GM12878 (cell line): ENCODE results near the gene PRKCB. TPM values are rescaled to one million over a fixed set of nuclear protein-coding genes. Genes with fewer than 3 reads are reported as not detected.

Experiments used
- ATAC-seq: fragments of 200-7000 bp; cut with Tn5 transposase; 3 replicates; pipeline ENCODE4 v1.9.1; 2020; ENCODE audit warnings: mild to moderate bottlenecking, moderate library complexity
- BruUV-seq: library from RNA; stranded (reverse); fragments of 400-500 nt; replicated peaks from 2 replicates; lab custom pipeline; 2021; lab: Mats Ljungman, UMichigan
- CTCF ChIA-PET: fragments of 300-600 bp; sonication (Branson Sonifier 250); formaldehyde crosslinking; extraction: SDS; loops from one replicate; lab custom pipeline; 2021; ENCODE audit warnings: inconsistent platforms; lab: Yijun Ruan, JAX
- POLR2A ChIA-PET: fragments of 350-600 bp; formaldehyde crosslinking; extraction: SDS; loops from one replicate; lab custom pipeline; 2021; ENCODE audit warnings: inconsistent platforms; lab: Charles Lee
- RAD21 ChIA-PET: fragments of 300-600 bp; sonication (Branson Sonifier 250); formaldehyde crosslinking; loops from one replicate; lab custom pipeline; 2023; ENCODE audit warnings: antibody characterized with exemption; ENCODE audit not compliant: unreplicated experiment; lab: Charles Lee
- SMC1A ChIA-PET: fragments of 300-600 bp; sonication (Branson Sonifier 250); formaldehyde crosslinking; loops from one replicate; lab custom pipeline; 2023; ENCODE audit not compliant: unreplicated experiment, uncharacterized antibody; lab: Charles Lee
- DNase-seq: peaks from one replicate; pipeline ENCODE4 v3.0.0-alpha.2; 2011; ENCODE audit warnings: low read depth, low spot score
- FAIRE-seq: peaks from 3 replicates; lab custom pipeline; 2011; peaks lifted over from hg19 to GRCh38; lab: Jason Lieb, UNC
- H2AFZ ChIP-seq: 2 replicates; pipeline ENCODE4 v1.6.0; 2011; ENCODE audit warnings: low read depth, low read length, control low read depth; ENCODE audit not compliant: control insufficient read depth
- H3K27ac ChIP-seq: 2 replicates; pipeline ENCODE4 v1.5.1; 2011; ENCODE audit warnings: control low read depth; ENCODE audit not compliant: control insufficient read depth, insufficient read depth
- H3K27me3 ChIP-seq, 2 experiments: replicated peaks in 1 of 2; 2 replicates each; pipeline versions ENCODE4 v1.6.0 to v1.6.1; 2011; ENCODE audit warnings: low read length in 1 of 2; ENCODE audit not compliant: control insufficient read depth in 2 of 2, insufficient read depth in 2 of 2
- H3K36me3 ChIP-seq, 2 experiments: 2 replicates each; pipeline ENCODE4 v1.5.1; 2011; ENCODE audit warnings: low read length in 1 of 2; ENCODE audit not compliant: control insufficient read depth in 2 of 2, insufficient read depth in 2 of 2
- H3K4me1 ChIP-seq: 2 replicates; pipeline ENCODE4 v1.6.1; 2011; ENCODE audit warnings: mild to moderate bottlenecking, low read length, moderate library complexity, mixed read lengths; ENCODE audit not compliant: control insufficient read depth, insufficient read depth
- H3K4me2 ChIP-seq: 2 replicates; pipeline ENCODE4 v1.6.0; 2011; ENCODE audit warnings: control low read depth; ENCODE audit not compliant: control insufficient read depth, insufficient read depth
- H3K4me3 ChIP-seq: fragments of 200-600 bp; sonication (generic); 2 replicates; pipeline ENCODE4 v1.5.1; 2016
- H3K79me2 ChIP-seq: 2 replicates; pipeline ENCODE4 v1.6.0; 2011; ENCODE audit warnings: low read length; ENCODE audit not compliant: control insufficient read depth, insufficient read depth
- H3K9ac ChIP-seq: 2 replicates; pipeline ENCODE4 v1.8.0; 2011; ENCODE audit warnings: low read length, control low read depth, mixed read lengths; ENCODE audit not compliant: control insufficient read depth, insufficient read depth
- H3K9me3 ChIP-seq: replicated peaks from 3 replicates; pipeline ENCODE4 v1.5.1; 2011; ENCODE audit warnings: mild to moderate bottlenecking, low read length; ENCODE audit not compliant: control insufficient read depth, insufficient read depth
- H4K20me1 ChIP-seq: 2 replicates; pipeline ENCODE4 v1.6.0; 2011; ENCODE audit not compliant: control insufficient read depth, insufficient read depth
- JUNB ChIP-seq: IDR thresholded peaks from 2 replicates; pipeline ENCODE4 v1.6.1; 2016; ENCODE audit warnings: antibody characterized with exemption, mild to moderate bottlenecking
- JUND ChIP-seq: IDR thresholded peaks from 2 replicates; pipeline ENCODE4 v1.6.1; 2012; ENCODE audit warnings: low read depth, mild to moderate bottlenecking, low read length, improper control_type of control experiment, moderate library complexity
- SP1 ChIP-seq: IDR thresholded peaks from one replicate; pipeline ENCODE4 v1.6.1; 2011; ENCODE audit warnings: low read depth, low read length
- SUZ12 ChIP-seq: fragments of 200-600 bp; sonication (generic); IDR thresholded peaks from one replicate; pipeline ENCODE4 v1.6.1; 2018; ENCODE audit warnings: antibody characterized with exemption, mild to moderate bottlenecking; ENCODE audit not compliant: unreplicated experiment
- TARDBP ChIP-seq: IDR thresholded peaks from 2 replicates; pipeline ENCODE4 v1.6.1; 2016; ENCODE audit warnings: borderline replicate concordance
- TCF7 ChIP-seq: IDR thresholded peaks from 2 replicates; pipeline ENCODE4 v1.6.1; 2014; ENCODE audit warnings: antibody characterized with exemption, borderline replicate concordance
- WRNIP1 ChIP-seq: IDR thresholded peaks from 2 replicates; pipeline ENCODE4 v1.6.1; 2011; ENCODE audit warnings: low read depth, low read length, improper control_type of control experiment, borderline replicate concordance
- WGBS: methylation state at CpG from one replicate; pipeline ENCODE4 v1.1.6; 2016; ENCODE audit warnings: low lambda C conversion rate; ENCODE audit not compliant: insufficient replicate concordance, insufficient coverage; ENCODE audit errors: missing lambda C conversion rate; 5-methylcytosine and 5-hydroxymethylcytosine counted together
- in situ Hi-C: fragments of 300-500 bp; cut with MboI; formaldehyde crosslinking; loops from 9 replicates; pipeline ENCODE4 v1.14.3; 2018; ENCODE audit warnings: mixed read lengths
- intact Hi-C: fragments of 100-400 bp; cut with micrococcal nuclease; formaldehyde crosslinking; loops from one replicate; pipeline ENCODE4 v1.14.2; 2022; ENCODE audit not compliant: unreplicated experiment
- polyA plus RNA-seq, 11 experiments: library from polyadenylated mRNA; depleted of rRNA in 4 of 11; unstranded in 6 of 11; stranded (reverse) in 5 of 11; fragments of >200 nt; fragmentation: Nextera tagmentation in 4 of 11; fragmentation: Illumina TruSeq in 1 of 11; extraction: Ambion mirVana in 4 of 11; extraction: Trizol in 1 of 11; gene quantifications; 1 replicate in 1 of 11; 2 replicates in 10 of 11; pipeline versions ENCODE4 v1.2.1 to v1.2.3, GENCODE V29; 2011 to 2016; ENCODE audit warnings: inconsistent platforms in 2 of 11, missing spikeins in 2 of 11, low read depth in 1 of 11
- total RNA-seq, 4 experiments: library from RNA; depleted of rRNA in 3 of 4; stranded (reverse); fragments of >200 nt in 3 of 4; fragmentation: Illumina TruSeq in 1 of 4; extraction: Trizol in 1 of 4; gene quantifications; 2 replicates each; pipeline versions ENCODE4 v1.2.1 to v1.2.3, GENCODE V29; 2013 to 2021
- TF ChIP-seq, protein P1 (sequence below): IDR thresholded peaks from 2 replicates; pipeline ENCODE4 v1.6.1; 2011; ENCODE audit warnings: low read depth, mild to moderate bottlenecking, low read length, moderate library complexity, borderline replicate concordance; ENCODE audit errors: extremely low read depth
- TF ChIP-seq, protein P2 (sequence below): fragments of 450-650 bp; formaldehyde crosslinking; IDR thresholded peaks from 2 replicates; pipeline ENCODE4 v1.5.0; 2022; ENCODE audit warnings: mild to moderate bottlenecking, missing genetic modification characterization

PRKCB gene
- total and polyA plus RNA-seq, 10 of the 15 experiments (the other 5 are each of a cell fraction or from before 2014, with no cell fraction given): 21.4 to 158 (median 97.3) TPM

DNA sequence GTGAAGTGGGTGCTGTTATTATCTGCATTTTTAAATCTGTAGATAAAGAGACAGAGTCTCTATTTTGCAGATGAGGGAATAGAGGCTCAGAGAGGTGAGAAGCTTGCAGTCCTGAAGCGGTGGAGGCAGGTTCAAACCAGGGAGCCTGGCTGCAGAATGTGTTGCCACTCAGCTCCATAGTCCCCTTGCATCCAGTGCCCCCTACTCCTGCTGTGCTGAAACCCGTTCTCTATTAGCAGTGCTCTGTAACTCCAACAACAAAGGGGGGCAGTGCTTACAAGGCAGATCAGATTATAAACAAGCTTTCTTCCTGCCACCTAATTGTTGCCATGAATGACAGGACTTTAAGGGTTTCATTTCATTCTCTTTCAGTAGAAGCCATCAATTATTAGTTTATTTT, 302.2 kb downstream of the PRKCB start (continued):
- TF ChIP-seq WRNIP1 (no peak), JUNB (no peak), SUZ12 (no peak), JUND (no peak), TARDBP (no peak), TCF7 (no peak)
- TF ChIP-seq, protein P1, sequence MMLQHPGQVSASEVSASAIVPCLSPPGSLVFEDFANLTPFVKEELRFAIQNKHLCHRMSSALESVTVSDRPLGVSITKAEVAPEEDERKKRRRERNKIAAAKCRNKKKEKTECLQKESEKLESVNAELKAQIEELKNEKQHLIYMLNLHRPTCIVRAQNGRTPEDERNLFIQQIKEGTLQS: no peak
- TF ChIP-seq, protein P2, sequence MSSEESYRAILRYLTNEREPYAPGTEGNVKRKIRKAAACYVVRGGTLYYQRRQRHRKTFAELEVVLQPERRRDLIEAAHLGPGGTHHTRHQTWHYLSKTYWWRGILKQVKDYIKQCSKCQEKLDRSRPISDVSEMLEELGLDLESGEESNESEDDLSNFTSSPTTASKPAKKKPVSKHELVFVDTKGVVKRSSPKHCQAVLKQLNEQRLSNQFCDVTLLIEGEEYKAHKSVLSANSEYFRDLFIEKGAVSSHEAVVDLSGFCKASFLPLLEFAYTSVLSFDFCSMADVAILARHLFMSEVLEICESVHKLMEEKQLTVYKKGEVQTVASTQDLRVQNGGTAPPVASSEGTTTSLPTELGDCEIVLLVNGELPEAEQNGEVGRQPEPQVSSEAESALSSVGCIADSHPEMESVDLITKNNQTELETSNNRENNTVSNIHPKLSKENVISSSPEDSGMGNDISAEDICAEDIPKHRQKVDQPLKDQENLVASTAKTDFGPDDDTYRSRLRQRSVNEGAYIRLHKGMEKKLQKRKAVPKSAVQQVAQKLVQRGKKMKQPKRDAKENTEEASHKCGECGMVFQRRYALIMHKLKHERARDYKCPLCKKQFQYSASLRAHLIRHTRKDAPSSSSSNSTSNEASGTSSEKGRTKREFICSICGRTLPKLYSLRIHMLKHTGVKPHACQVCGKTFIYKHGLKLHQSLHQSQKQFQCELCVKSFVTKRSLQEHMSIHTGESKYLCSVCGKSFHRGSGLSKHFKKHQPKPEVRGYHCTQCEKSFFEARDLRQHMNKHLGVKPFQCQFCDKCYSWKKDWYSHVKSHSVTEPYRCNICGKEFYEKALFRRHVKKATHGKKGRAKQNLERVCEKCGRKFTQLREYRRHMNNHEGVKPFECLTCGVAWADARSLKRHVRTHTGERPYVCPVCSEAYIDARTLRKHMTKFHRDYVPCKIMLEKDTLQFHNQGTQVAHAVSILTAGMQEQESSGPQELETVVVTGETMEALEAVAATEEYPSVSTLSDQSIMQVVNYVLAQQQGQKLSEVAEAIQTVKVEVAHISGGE (CRISPR knock-in tag): no peak

DNA sequence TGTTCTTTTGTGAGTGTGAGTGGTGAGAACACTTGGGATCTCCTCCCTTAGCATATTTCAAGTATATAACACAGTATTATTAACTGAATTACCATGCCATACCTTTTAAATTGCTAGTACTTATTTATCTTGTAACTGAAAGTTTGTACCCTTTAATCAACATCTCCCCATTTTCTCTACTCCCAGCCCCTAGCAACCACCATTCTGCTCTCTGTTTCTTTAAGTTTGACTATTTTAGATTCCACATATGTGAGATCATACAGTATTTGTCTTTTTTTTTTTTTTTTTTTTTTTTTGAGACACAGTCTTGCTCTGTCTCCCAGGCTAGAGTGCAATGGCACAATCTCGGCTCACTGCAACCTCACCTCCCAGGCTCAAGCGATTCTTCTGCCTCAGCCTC, 302.8 kb downstream of the PRKCB start:
- in situ Hi-C loops: no loop called here
- ATAC-seq: no peak

More for the DNA sequence above, 302.8 kb downstream of the PRKCB start:
- no peak overlapping the region for H3K9ac ChIP-seq
- no peak overlapping the region for H3K27ac ChIP-seq
- BruUV-seq: no TSS peak
- no peak overlapping the region for H3K4me2 ChIP-seq
- no peak overlapping the region for H2AFZ ChIP-seq
- H3K4me1 ChIP-seq: no peaks in the 10 kb centered on the region
- H3K36me3 ChIP-seq: peaks cover 4 to 16% of the 10 kb centered on the region in 2 experiments; a peak in 3 of 4 replicates
- intact Hi-C loops: no loop called here
- H4K20me1 ChIP-seq: no peaks in the 10 kb centered on the region; the same call in none of the 2 replicates
- TF ChIP-seq SP1: no peak
- ChIA-PET POLR2A (no interaction called here), RAD21 (no interaction called here), SMC1A (no interaction called here), CTCF (no interaction called here)
- H3K9me3 ChIP-seq: no peaks in the 10 kb centered on the region
- DNase-seq (no peak), FAIRE-seq (no peak)
- no peaks in the 10 kb centered on the region for H3K79me2 ChIP-seq
- WGBS: 68% methylated on average over 2 of the region's 2 CpGs
- H3K4me3 ChIP-seq: no peak overlapping the region
- H3K27me3 ChIP-seq: no peaks in the 10 kb centered on the region
